GM18519 (cell line): ENCODE measurements around the gene ZNF394.

Experiments used
- ATAC-seq: cut with Tn5 transposase; IDR thresholded peaks from one replicate; pipeline ENCODE4 v1.9.1; 2021; ENCODE audit warnings: mild to moderate bottlenecking, moderate library complexity; ENCODE audit not compliant: unreplicated experiment, low FRiP score

ZNF394 gene

DNA sequence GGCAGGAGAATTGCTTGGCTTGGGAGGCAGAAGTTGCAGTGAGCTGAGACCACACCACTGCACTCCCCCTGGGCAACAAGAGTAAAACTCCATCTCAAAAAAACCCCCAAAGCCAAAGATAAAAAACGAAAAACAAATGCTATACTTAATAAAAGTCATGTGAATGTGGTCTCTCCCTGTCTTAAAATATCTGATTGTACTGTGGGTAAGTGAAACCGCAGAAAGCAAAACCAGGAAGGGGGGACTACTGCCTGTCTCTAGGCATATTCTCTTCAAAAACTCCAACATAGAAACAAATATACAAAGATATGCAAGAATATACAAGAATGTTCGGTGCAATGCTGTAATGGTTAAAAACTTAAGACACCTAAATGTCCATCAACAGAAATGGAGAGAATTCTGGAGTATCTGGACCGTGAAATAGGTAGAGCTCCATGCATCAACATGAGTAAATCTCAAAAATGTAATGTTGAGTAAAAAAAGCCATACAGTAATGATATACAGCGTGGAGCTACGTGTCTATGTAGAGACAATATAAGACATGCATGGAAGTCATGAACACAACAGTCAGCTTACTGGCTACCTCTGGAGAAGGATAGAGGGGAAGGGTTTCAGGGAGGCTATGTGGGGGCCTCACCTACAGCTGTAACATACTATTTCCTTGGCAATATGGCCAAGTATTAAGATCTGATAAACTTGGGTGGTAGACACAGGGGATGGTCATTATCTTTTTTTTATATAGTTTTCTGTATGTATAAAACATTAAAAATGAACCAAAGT is 2.1 kb downstream of the ZNF394 start:
- ATAC-seq = no peak

DNA sequence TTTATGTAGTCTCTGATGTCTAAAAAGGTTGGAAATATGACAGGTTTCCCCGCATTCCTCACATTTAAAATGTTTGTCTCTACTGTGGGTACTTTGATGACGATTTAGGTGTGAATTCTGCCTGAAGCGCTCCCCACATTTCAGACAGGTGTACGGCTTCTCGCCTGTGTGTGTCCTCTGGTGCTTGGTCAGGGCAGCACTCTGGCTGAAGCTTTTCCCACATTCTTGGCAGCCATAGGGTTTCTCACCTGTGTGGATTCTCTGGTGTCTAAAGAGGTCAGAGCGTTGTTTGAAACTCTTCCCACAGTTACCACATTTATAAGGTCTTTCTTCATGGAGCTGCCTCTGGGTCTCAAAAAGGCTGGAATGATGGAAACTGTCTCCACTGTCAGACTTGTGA is 6.3 kb downstream of the ZNF394 start:
- no peak for ATAC-seq

DNA sequence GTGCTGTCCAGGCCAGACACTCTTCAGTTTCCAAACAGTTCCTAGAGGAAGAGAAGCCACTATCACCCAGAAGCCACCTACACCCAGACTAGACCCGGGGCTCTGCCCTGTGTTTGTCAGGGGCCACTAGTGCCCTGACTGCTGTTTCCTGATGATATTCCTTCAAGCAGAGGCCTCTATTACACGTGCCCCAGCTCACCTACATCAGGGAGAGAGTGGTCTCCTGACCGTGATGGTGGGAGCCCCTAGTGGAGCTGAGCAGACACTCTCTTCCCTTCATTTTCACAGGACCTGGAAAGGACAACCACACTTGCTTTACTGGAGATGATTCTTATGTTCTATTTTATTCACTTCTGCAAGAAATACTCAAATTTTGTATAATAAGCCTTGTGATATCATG is 9.2 kb downstream of the ZNF394 start:
- ATAC-seq = no peak

DNA sequence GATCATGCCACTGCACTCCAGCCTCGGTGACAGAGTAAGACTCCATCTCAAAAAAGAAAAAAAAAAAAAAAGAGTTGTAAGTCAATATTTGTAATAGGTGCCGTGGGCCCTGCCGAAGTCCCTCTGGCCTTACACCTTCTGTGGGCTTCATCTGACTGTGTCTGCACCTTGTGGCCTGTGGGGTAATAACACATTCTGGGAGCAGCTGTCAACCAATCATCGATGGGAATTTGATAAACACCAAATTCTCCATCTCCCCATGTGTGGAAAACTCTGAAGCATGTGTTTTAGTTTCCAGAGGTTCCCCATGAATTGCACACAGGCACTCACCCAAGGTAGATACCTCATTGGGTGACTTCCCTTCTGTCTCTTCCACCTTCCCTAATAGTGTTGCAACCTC is 10.8 kb downstream of the ZNF394 start:
- no peak for ATAC-seq

DNA sequence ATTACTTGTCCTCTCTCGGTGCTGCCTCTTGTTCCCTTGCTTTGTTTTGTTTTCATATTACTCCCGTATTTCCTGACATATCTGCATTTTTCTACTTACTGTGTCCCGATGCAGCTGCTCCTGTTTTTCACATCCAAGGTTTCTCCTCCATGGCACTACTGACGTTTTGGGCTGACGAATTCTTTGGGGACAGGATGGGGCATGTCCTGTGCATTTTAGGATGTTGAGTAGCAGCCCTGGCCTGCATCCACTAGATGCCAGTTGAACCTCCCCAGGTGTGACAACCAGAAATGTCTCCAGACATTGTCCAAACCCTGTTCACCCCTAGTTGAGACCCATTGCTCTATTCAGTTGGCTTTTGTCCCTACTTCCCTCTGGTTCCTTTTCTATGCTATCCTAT is 15.0 kb downstream of the ZNF394 start:
- ATAC-seq = no peak

DNA sequence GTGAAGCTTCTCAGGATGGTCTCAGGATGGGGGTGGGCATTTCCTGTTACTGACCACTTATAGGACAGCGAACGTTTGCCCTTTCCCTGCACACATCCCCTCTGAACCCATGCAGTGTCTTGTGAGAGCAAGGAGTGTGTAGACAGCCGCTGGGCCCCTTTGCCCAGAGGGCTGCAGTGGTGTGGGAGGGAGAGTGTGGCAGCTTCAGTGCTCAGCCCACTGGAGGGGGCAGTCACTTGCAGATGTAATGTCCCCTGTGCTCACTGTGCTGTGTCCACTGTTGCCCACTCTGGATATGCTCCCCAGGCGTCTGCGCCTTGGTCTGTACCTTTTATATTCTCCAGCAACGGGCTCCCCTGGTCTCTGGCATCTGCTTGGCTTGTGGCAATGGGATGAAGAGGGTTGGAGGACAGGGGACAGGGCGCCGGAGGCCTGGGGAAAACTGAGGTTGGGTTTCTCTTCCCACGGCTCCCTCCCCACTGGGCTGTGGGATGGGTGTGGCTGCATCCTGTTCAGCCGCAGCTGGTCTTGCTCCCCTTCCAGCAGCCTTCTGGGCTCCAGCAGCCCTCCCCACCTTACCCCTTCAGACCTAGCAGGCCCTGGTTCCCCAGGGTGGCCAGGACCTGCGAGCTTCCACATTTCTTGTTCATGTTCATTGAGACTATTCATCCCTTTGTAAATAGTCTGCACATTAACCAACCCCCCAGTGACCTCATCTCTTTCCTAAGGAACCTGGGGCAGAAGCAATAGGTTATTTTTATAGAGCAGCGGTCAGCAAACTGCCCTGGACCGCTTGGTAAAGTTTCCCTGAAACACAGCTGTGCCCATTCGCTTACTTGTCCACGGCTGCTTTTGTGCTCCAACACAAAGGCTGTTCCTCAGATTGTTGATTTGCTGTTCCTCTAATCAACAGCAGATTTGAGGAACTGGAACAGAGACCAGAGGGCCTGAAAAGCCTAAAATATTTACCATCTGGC is 21.3 kb downstream of the ZNF394 start:
- ATAC-seq = no peak

DNA sequence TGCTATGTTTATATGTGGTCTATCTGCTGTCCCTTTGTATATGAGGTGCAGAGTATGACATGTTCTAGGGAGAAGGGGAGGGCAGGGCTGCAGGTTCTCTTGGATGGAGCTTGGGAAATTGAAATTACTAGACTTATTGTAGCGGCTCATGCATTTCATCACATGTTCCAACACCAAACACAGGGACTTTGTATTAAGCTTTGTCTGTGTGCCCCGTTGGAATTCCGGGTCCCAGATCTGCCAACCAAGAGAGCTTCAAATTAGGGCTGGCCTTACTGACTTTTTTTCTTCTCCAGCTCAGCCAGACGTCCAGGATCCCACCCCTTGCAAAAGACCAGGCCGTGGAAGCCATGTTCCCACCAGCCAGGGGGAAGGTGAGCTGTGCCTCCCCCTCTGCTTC is 24.0 kb downstream of the ZNF394 start:
- ATAC-seq = no peak

DNA sequence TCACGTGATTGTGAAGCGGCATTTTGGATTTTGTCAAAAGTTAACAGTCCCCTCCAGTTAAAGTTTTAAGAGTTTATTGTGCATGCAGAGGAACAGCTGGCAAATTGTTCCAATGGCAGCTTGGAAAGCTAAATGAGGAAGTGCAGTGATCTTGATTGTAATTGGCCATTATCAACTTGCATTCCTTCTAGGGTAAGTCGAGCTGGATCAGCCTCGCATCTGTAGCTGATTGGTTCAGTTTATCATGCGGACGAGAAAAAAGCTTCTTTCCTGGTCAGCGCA is 26.8 kb downstream of the ZNF394 start:
- no peak for ATAC-seq

DNA sequence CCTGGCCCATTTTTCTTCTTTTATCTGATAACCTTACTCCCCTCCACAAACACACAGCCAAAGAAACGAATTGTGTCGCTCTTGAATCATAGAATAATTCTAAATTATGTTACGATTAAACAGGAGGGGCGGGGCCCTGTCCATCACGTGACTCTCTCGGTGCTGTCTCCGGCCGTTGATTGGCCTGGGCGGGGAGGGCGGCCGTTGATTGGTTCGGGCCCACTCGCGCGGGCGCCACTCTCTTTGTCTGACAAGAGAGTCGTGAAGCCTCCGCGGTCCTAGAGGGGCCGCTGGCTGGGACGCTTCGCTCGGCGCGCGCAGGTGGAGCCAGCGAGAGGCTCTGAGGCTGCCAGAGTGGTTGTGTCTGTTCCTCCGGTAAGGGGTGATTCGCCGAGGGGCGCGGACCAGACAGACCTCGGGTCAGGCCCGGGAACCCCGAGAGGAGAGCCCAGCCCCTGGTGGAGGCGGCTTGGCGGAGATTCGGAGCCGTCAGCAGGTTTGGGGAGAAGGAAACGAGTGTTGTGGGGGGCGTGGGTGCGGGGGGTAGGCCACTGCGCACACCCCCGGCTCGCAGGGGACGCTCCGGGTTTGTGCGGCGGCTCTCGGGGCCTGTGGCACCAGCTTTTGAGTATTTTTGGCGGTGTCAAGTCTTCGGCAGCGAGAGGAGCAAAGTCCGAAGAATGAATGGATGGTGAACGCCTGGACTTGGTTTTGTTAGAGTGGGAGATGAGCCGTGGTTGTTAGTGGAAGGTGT is 27.3 kb downstream of the ZNF394 start, which contains the start of gene ZNF789:
ZNF789 (plus strand) TSS at position 330 of the 754 bp plus-strand sequence. CDS start 3,567 bp downstream, outside the sequence.
- peak; percentile 83 for ATAC-seq

DNA sequence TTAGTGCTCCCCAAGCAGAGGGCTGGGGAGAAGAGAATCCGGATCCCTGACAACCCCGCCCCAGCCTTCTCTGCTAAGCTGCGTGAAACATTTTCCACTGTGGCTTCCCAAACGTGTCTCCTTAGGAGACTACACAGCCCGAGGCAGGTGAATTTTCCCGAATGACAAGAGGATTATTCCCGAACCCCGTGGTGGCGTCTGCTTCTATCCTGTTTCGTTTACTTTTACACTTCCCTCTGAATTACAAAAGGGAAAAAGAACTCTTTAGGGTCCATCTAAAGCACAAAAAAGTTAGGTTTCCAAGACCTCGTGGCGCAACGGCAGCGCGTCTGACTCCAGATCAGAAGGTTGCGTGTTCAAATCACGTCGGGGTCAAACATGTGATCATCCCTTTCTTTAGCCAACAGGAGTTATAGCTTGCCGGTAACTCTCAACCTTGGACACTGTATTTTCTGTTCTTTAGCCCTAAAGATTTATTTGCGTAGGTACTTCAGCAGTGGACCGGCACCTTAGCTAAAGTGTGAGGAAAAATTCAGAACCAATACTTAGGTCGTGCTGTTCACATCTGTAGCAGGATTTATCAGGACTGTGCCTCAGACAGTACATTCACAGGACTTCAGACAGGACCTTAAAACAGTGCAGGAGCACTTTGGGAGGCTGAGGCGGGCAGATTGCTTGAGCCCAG is 30.6 kb downstream of the ZNF394 start:
- ATAC-seq = no peak

DNA sequence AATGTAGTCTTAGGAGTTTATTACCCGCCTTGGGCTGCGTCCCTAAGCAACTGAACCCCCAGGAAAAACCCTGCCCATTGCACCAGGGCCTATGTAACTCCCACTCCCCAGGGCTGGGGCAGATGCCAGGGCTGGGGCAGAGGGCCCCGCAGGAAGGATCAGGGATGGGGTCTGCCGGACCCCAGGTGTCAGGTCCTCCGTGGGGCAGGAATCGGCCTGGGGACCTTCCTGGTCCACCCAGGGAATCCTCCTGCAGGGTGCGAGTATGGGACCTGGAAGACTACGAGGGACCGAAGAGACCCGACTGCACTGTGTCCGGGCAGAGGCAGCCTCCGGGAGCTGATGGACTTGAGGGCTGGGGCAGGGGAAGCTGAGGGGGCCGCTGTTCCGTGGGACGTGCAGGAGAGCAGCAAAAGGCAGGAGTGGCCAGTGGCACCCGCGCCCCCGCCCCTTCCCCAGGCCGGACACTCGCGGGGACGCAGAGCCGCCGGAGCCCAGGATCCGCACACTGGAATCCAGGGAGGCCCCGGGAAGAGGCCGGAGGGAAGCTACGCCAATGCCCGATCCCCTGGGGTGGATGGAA is 31.7 kb downstream of the ZNF394 start:
- no peak for ATAC-seq

DNA sequence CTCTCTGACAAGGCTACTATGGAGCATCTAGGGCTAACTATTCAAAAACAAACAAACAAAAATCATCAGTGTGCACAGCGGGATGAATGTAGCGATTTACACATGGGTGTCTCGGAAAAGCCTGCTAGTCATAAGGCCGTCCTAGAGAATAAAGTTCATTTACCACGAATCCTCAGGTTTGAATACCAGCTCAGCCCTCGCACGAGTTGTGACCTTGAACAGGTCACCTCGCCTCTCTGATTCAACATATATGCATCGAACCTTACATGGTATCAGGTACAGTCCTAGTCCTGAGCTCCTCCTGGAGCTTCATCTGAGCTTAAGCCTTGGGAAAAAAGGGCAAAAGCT is 34.7 kb downstream of the ZNF394 start:
- no peak for ATAC-seq

DNA sequence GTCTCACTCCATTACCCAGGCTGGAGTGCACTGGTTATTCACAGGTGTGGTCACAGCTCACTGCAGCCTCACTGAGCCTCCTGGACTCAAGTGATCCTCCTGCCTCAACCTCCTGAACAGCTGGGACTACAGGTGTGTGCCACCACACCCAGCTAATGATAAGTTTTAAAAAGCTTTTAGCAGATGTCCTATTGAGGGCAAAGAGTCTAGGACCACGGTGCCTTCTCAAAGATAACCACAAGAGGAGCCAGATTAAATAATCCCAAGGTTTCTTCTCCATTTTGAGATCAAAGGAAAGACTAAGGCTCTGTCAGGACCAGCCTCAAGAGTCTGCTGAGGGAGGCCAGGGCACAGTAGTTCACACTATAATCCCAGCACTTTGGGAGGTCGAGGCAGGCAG is 38.9 kb downstream of the ZNF394 start:
- no peak for ATAC-seq

DNA sequence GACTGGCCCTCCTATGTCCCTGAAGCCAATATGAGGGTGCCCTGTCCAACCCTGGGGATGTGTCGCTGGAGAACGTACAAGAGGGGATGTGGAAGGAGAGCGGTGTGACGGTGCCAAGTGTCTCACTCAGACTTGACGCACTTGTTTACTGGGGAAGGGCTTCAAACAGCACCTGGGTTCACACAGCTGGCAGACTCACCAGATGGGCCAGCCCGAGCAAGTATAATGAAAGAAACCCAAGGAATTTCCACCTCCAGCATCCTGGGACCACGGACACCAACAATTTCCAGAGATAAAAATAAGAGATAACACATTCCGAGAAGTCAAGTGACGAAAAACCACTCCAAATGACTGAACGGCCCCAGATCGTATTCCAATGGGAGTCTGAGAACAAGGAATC is 39.4 kb downstream of the ZNF394 start:
- ATAC-seq = no peak

DNA sequence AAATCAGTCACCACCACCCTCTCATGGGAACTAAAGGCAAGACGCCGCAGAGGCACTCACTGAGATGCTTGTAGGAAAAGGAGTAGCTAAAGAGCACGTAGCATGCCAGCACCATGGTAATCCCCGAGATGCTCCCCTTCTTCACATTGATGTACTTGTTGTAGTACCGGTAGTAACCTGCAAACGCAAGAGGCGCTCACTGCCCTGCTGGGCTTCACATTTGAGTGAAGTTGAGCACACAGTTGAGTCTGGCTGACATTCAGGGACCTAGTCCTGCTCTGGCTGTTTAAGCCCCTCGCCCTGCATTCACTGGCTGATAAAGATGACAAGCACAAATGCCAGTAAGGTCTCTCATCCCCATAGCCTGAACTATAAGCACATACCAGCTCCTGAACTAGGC is 41.0 kb downstream of the ZNF394 start:
- ATAC-seq = no peak

DNA sequence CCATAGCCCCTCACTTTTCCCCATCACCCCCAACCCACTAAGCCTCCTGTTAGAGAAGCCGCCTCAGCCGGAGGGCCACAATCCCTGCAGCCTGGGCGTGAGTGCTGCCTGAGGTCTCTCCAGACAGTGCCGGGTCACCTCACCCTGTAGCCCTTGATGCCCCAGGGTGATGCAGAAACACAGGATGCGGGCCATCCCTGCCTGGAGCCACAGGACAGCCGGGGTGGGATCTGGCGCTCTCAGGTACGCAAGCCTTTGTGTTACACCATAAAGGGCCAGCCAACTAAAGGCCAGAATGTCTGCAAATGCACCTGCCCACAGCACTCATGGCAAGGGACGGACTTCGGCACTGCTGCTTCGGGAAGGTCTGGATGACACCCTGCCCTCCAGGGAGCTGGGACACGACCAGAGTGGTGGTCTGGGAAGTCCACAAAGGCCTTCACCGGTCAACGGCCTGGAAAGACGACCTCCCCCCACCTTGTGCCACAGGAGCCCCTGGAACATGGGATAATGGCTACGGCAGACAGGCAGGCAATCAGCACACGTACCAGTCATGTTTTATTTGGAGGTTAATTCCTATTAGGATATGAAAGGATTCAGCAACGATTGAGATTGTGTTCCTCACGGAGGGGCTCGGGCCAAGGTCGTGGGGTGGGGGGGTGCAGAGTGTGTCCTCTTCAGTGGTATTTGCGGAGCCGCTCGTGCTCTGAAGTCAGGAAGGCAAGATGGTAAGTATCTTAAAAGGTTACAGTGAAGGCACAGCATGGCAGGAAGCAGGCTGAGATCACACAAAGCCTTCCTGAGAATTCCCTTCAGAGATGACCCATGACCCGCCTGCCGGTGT is 42.2 kb downstream of the ZNF394 start:
- no peak for ATAC-seq

DNA sequence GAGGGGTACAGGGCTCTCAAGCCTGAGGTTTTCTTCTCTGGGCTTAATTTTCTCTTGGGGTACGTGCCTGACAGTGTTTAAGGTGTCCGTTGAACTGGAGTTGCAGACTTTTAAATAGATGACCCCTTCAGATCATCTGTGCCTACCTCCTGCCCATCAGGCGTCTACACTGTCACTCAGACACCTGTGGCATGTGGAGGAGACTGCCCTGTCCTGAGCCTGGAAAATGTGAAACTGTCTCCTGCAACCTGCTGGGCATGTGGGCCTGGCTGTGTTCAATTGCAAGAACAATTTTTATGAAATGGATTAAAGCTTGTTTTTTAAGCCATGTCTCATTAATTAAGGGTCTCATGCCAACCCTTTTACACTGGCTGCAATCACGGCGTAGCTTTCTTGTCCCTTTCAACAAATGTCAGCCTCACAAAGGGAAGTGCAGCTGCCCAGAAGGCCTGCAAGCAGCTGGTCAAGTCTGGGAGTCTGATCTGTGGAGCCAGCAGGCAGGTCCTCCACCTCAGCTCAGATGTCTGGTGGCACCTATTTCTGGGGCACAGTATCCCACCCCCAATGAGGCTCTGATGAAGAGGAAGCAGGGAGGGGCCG is 42.9 kb downstream of the ZNF394 start:
- no peak for ATAC-seq

DNA sequence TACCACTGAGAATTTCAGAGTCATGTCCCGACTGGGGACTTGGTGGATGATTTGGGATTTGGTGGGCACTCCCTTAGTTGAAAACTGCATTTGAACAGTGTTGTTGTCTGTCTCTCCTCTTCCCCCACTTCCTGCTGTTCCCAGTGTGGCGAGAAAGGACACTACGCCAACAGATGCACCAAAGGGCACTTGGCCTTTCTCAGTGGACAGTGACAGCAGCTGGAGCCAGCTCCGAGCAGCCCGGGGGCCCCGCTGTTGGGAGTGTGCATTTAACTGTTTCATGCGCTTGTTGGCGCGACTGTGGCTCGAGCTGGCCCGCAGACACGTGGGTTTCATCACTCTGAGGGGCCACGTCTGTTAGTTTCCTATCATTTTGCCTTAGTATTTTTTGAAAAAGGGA is 43.8 kb downstream of the ZNF394 start:
- no peak for ATAC-seq

DNA sequence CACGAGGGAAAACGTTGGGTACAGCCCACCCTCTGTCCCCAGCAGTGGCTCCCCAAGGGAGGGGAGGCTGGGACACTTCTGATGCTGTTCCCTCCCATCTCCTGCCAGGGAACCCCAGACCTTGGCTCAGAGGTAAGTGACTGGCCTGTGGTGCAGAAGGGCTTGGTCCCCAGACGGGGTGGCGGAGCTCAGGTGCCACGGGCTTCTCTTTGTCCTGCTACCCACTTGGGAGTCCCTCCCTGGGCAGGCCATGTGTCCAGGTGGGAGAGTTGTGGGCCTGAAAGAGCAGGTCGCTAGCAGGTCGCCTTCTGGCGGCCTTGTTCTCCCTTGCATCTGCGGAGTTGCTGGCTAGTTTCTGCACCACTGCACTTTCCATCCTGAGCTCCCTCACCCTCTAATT is 44.2 kb downstream of the ZNF394 start:
- ATAC-seq = no peak
